Measurements from ENCODE around the gene CERS1. TPM values are rescaled to one million over a fixed set of nuclear protein-coding genes. Genes with fewer than 3 reads are reported as not detected.

The CERS1 gene
- total RNA-seq, result not detected
- not detected for polyA plus RNA-seq

GRCh38 chr19:18895824-18896341, at the start of gene CERS1:
Gene CERS1 (minus strand): TSS chr19:18896158. CDS start chr19:18896072, 86 bp downstream.
- Mint-ChIP-seq H3K36me3 (peaks cover 0 to 20% (median 0%) of the 10 kb centered on the region in 3 donors), H3K4me1 (peaks cover 7 to 15% (median 15%) of the 10 kb centered on the region in 3 donors), H3K9me3 (no peaks in the 10 kb centered on the region), H3K27ac (no peak within 1 kb of the TSS), H3K4me3 (peak within 1 kb of the TSS; percentile 4 to 86 (median 64)), H3K27me3 (peaks cover 15 to 18% of the 10 kb centered on the region in 2 donors)
- peaks cover 8% of the 10 kb centered on the region for H3K27me3 ChIP-seq (ENCODE audit: insufficient read depth, low read length, poor library complexity, severe bottlenecking)
- no peaks in the 10 kb centered on the region for H3K36me3 ChIP-seq (ENCODE audit: insufficient read depth, low read length)
- no peaks in the 10 kb centered on the region for H3K9me3 ChIP-seq (ENCODE audit: low read length)
- ChIA-PET CTCF (no interaction called here), POLR2A (no interaction called here)
- H3K27ac ChIP-seq (ENCODE audit: low read depth, low read length), result no peak within 1 kb of the TSS
- H3K4me1 ChIP-seq (ENCODE audit: insufficient read depth, low read length), result no peaks in the 10 kb centered on the region
- no peak for DNase-seq
- H3K4me3 ChIP-seq (ENCODE audit: low read length), result no peak within 1 kb of the TSS

- Histone ChIP-seq H3K36me3 (ENCODE audit: insufficient read depth, low read length) (no peaks in the 10 kb centered on the region), H3K27me3 (ENCODE audit: insufficient read depth, low read length, poor library complexity, severe bottlenecking) (peaks cover 5% of the 10 kb centered on the region), H3K27ac (ENCODE audit: low read depth, low read length) (no peak overlapping the region), H3K4me3 (ENCODE audit: low read length) (no peak overlapping the region), H3K9me3 (ENCODE audit: low read length) (no peaks in the 10 kb centered on the region), H3K4me1 (ENCODE audit: insufficient read depth, low read length) (peaks cover 5% of the 10 kb centered on the region)
- Mint-ChIP-seq H3K27me3 (peaks cover 18 to 27% of the 10 kb centered on the region in 2 donors), H3K4me3 (no peak overlapping the region), H3K4me1 (peaks cover 3 to 31% (median 11%) of the 10 kb centered on the region in 3 donors), H3K36me3 (no peaks in the 10 kb centered on the region), H3K27ac (no peak overlapping the region), H3K9me3 (no peaks in the 10 kb centered on the region)
- DNase-seq, result no peak
- CTCF ChIA-PET, result no interaction called here
- POLR2A ChIA-PET, result interaction anchor here (0.5 kb wide), 1 partner anchor 15 kb away, joined by 7 read pairs; no protein-coding TSS in a partner anchor
Measured at GRCh38 chr19:18945297-18945696, 49.3 kb upstream of the CERS1 start.

- peak overlapping the region in 1 of 8 donors; percentile 58 for H3K27ac Mint-ChIP-seq
- DNase-seq, result no peak
- peaks cover 27 to 42% of the 10 kb centered on the region in 2 donors for H3K27me3 Mint-ChIP-seq
- Histone ChIP-seq H3K4me3 (ENCODE audit: low read length) (no peak overlapping the region), H3K36me3 (ENCODE audit: insufficient read depth, low read length) (no peaks in the 10 kb centered on the region), H3K4me1 (ENCODE audit: insufficient read depth, low read length) (peaks cover 6% of the 10 kb centered on the region), H3K27me3 (ENCODE audit: insufficient read depth, low read length, poor library complexity, severe bottlenecking) (peaks cover 5% of the 10 kb centered on the region), H3K9me3 (ENCODE audit: low read length) (no peaks in the 10 kb centered on the region), H3K27ac (ENCODE audit: low read depth, low read length) (no peak overlapping the region)
- H3K36me3 Mint-ChIP-seq, result no peaks in the 10 kb centered on the region
- peaks cover 10 to 29% (median 10%) of the 10 kb centered on the region in 3 donors for H3K4me1 Mint-ChIP-seq
- no peaks in the 10 kb centered on the region for H3K9me3 Mint-ChIP-seq
- H3K4me3 Mint-ChIP-seq, result peak overlapping the region in 1 of 7 donors; percentile 11
- ChIA-PET POLR2A (no interaction called here), CTCF (interaction anchor here (0.9 kb wide), 1 partner anchor 12 kb away, joined by 3 read pairs; no protein-coding TSS in a partner anchor)
Measured at GRCh38 chr19:18943465-18943864, 47.5 kb upstream of the CERS1 start.

GRCh38 chr19:18942692-18943091, 46.7 kb upstream of the CERS1 start:
- CTCF ChIA-PET, result no interaction called here
- Mint-ChIP-seq H3K36me3 (no peaks in the 10 kb centered on the region), H3K27me3 (peaks cover 24 to 40% of the 10 kb centered on the region in 2 donors), H3K27ac (no peak overlapping the region), H3K4me1 (peaks cover 10 to 26% (median 10%) of the 10 kb centered on the region in 3 donors), H3K4me3 (peak overlapping the region in 4 of 7 donors; percentile 35 to 76 (median 62)), H3K9me3 (no peaks in the 10 kb centered on the region)
- no peak for DNase-seq
- no peaks in the 10 kb centered on the region for H3K9me3 ChIP-seq (ENCODE audit: low read length)
- no peak overlapping the region for H3K4me3 ChIP-seq (ENCODE audit: low read length)
- no peak overlapping the region for H3K27ac ChIP-seq (ENCODE audit: low read depth, low read length)
- H3K36me3 ChIP-seq (ENCODE audit: insufficient read depth, low read length), result no peaks in the 10 kb centered on the region
- peaks cover 5% of the 10 kb centered on the region for H3K27me3 ChIP-seq (ENCODE audit: insufficient read depth, low read length, poor library complexity, severe bottlenecking)
- POLR2A ChIA-PET, result no interaction called here
- peaks cover 6% of the 10 kb centered on the region for H3K4me1 ChIP-seq (ENCODE audit: insufficient read depth, low read length)

DNA sequence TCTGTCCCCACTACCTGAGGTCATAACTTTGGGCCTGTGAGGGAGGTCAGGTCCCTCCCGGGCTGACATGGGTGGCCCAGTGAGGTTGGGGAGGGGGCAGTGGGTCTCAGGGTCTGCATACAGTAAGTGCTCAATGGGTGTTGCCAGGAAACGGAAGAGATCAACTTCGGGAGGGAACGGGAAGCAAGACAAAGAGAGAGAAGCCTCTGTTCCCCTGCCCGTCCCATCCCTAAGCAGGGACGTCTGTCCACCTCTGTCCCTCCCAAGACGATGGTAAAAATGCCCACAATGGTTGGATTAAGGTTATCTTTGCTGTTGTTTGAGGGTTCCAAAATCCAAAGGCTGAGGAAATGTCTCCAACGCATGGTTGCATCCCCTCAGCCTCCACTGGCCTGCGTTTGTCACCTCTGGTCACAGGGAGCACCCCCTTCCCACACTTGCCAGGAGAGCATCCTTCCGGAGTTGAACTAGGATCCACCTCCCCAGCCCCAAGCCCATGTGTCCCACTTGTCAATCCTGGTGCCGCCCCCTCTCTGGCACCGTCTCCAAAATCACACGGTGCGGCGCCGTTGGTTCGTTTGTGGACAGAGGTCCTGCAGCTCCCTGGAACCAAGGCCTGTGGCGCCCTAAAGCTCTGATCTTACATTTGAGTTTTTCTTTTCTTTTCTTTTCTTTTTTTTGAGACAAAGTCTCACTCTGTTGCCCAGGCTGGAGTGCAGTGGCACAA, 45.8 kb upstream of the CERS1 start:
- Mint-ChIP-seq H3K27me3 (peaks cover 26 to 41% of the 10 kb centered on the region in 2 donors), H3K27ac (no peak overlapping the region), H3K9me3 (no peaks in the 10 kb centered on the region), H3K36me3 (no peaks in the 10 kb centered on the region), H3K4me1 (peaks cover 10 to 22% (median 10%) of the 10 kb centered on the region in 3 donors), H3K4me3 (peak overlapping the region; percentile 13 to 76 (median 57))
- Histone ChIP-seq H3K36me3 (ENCODE audit: insufficient read depth, low read length) (no peaks in the 10 kb centered on the region), H3K27me3 (ENCODE audit: insufficient read depth, low read length, poor library complexity, severe bottlenecking) (peaks cover 5% of the 10 kb centered on the region), H3K4me1 (ENCODE audit: insufficient read depth, low read length) (peaks cover 6% of the 10 kb centered on the region), H3K27ac (ENCODE audit: low read depth, low read length) (no peak overlapping the region), H3K4me3 (ENCODE audit: low read length) (no peak overlapping the region), H3K9me3 (ENCODE audit: low read length) (no peaks in the 10 kb centered on the region)
- ChIA-PET POLR2A (no interaction called here), CTCF (interaction anchor here (0.9 kb wide), 1 partner anchor 18 kb away, joined by 4 read pairs; no protein-coding TSS in a partner anchor)
- no peak for DNase-seq

DNA sequence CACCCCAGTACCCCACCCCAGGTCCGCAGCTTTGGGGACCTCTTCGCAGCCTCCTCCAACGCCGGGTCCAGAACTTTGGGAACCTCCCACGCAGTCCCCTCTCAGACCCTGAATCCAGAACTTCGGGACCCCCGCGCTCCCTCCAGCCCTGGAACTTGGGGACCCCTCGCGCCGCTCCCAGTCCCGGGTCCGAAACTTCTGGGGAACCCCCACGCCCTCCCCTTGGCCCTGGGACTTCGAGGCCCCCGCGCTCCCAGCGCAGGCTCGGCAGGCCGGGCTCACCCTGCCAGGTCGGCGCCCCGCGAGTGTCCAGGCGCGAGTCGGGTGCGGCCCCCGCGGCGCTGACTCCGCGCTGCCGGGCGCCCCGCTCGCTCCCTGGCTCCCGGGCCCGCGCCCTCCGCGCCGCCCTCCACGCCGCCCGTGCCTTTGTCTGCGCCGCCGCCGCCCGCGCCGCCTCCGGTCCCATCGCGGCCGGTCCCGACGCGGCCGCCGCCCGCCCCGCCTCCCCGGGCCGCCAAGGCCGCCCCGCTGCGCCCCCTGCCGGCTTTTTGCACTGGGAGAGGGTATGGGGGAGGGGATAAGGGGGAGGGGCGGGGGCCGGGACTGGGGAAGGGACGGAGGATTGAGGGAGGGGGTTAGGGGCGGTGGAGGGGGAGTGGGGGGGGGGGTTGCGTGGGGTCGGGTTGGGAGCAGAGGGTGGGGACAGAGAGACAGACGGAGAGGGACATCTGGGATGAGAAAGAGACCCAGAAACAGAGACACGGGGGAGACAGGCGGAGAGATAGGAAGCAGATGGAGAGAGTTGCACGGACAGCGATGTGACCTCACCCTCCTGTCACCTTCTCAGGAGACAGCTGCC, 45.0 kb upstream of the CERS1 start, which contains the start of gene HOMER3:
Gene HOMER3 (minus strand): TSS at position 449 of the 859 bp plus-strand sequence. CDS start 2,235 bp downstream, outside the sequence.
- Mint-ChIP-seq H3K27ac (peak within 1 kb of the TSS in 1 of 8 donors; percentile 6), H3K9me3 (no peaks in the 10 kb centered on the region), H3K36me3 (no peaks in the 10 kb centered on the region), H3K4me3 (peak within 1 kb of the TSS; percentile 60 to 85 (median 70)), H3K4me1 (peaks cover 8 to 19% (median 10%) of the 10 kb centered on the region in 3 donors), H3K27me3 (peaks cover 26 to 34% of the 10 kb centered on the region in 2 donors)
- no peaks in the 10 kb centered on the region for H3K36me3 ChIP-seq (ENCODE audit: insufficient read depth, low read length)
- ChIA-PET POLR2A (no interaction called here), CTCF (no interaction called here)
- peaks cover 5% of the 10 kb centered on the region for H3K27me3 ChIP-seq (ENCODE audit: insufficient read depth, low read length, poor library complexity, severe bottlenecking)
- H3K4me3 ChIP-seq (ENCODE audit: low read length), result no peak within 1 kb of the TSS
- peaks cover 6% of the 10 kb centered on the region for H3K4me1 ChIP-seq (ENCODE audit: insufficient read depth, low read length)
- peak; percentile 51 to 80 (median 64) for DNase-seq
- no peak within 1 kb of the TSS for H3K27ac ChIP-seq (ENCODE audit: low read depth, low read length)
- no peaks in the 10 kb centered on the region for H3K9me3 ChIP-seq (ENCODE audit: low read length)

DNA sequence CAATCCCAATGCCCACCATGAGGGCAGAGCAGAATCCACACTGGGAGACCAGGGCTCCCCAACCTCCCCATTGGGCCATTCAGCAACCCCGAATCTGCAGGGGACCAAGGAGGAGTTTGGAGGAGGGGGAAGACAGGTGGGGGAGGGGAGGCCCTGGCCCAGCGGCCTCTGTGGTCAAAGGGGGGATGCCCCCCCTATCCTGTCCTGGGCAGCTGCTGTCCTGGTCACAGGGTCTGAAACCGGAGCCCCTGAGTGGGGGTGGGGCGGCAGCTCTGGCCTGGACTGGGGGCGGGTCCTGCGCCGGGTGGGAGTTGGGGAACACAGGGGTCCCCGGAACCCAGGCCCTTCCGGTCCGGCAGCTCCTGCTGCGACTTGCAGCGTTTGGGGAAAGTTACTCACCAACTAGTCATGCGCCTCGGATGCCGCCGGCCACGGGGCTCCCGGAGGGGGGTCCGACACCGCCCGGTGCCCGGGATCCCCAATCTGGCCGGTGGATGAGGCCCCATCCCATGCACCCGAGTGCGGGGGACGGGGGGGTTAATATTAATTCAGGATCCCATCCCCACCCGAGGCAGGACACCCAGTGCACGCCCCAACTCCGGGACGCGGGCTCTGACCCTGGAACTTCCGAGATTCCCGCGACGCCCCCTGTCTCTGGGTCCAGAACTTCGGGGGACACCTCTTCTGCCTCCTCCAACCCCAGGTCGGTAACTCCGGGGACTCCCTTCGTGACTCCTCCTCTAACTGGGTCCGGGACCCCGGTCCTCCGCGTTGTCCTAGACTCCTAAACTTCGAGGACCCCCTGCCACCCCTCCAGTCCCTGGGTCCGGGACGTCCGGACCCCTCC, 44.2 kb upstream of the CERS1 start:
- Mint-ChIP-seq H3K36me3 (no peaks in the 10 kb centered on the region), H3K9me3 (no peaks in the 10 kb centered on the region), H3K4me3 (peak overlapping the region; percentile 60 to 85 (median 70)), H3K27me3 (peaks cover 26 to 34% of the 10 kb centered on the region in 2 donors), H3K4me1 (peaks cover 8 to 19% (median 10%) of the 10 kb centered on the region in 3 donors), H3K27ac (peak overlapping the region in 1 of 8 donors; percentile 6)
- Histone ChIP-seq H3K27me3 (ENCODE audit: insufficient read depth, low read length, poor library complexity, severe bottlenecking) (peaks cover 5% of the 10 kb centered on the region), H3K9me3 (ENCODE audit: low read length) (no peaks in the 10 kb centered on the region), H3K27ac (ENCODE audit: low read depth, low read length) (no peak overlapping the region), H3K4me3 (ENCODE audit: low read length) (no peak overlapping the region), H3K4me1 (ENCODE audit: insufficient read depth, low read length) (peaks cover 6% of the 10 kb centered on the region), H3K36me3 (ENCODE audit: insufficient read depth, low read length) (no peaks in the 10 kb centered on the region)
- POLR2A ChIA-PET, result no interaction called here
- DNase-seq, result no peak
- CTCF ChIA-PET, result no interaction called here

Data from CD8-positive, alpha-beta memory T cell (primary cell).